ENCODE data around the gene INTS11. TPM values are rescaled to one million over a fixed set of nuclear protein-coding genes. Genes with fewer than 3 reads are reported as not detected.

Gene INTS11
- total and polyA plus RNA-seq, 9 of the 15 experiments (the other 6 are each of a cell fraction or from before 2014, with no cell fraction given): 3.6 to 183 (median 110) TPM

GRCh38 chr1:1352786-1353388 is 28.4 kb upstream of the INTS11 start:
- Histone ChIP-seq H3K27me3 (ENCODE audit: control insufficient read depth in 2 of 2, insufficient read depth in 2 of 2, low read length in 2 of 2) (no peaks in the 10 kb centered on the region), H2AFZ (ENCODE audit: low read depth, low read length) (no peak overlapping the region), H3K79me2 (ENCODE audit: control insufficient read depth, insufficient read depth, low read length) (peaks cover 23% of the 10 kb centered on the region), H3K9ac (ENCODE audit: insufficient read depth in 1 of 2, low read depth in 2 of 2, low read length in 2 of 2) (peak overlapping the region in 1 of 2 experiments; percentile 69; a peak in 2 of 4 replicates), H3K9me3 (replicated peaks; ENCODE audit: control insufficient read depth, insufficient read depth, low read depth, low read length) (no peaks in the 10 kb centered on the region), H3K27ac (ENCODE audit: extremely low read depth, low read depth, low read length) (no peak overlapping the region), H3K36me3 (ENCODE audit: control insufficient read depth, insufficient read depth, low read length) (no peaks in the 10 kb centered on the region), H3K4me3 (no peak overlapping the region), H3K4me2 (ENCODE audit: insufficient read depth, low read length) (no peak overlapping the region), H3K4me1 (replicated peaks in 1 of 2; ENCODE audit: control insufficient read depth in 2 of 2, insufficient read depth in 2 of 2, low read length in 2 of 2) (peaks cover 9 to 76% of the 10 kb centered on the region in 2 experiments; a peak in 4 of 5 replicates), H4K20me1 (replicated peaks; ENCODE audit: control insufficient read depth, insufficient read depth, low read length) (peaks cover 3% of the 10 kb centered on the region; the same call in 1 of the 2 replicates), H3K9me1 (ENCODE audit: control insufficient read depth, insufficient read depth, low read length) (no peaks in the 10 kb centered on the region)
- in situ Hi-C loops (cut with MboI): no loop called here
- ATAC-seq: no peak
- POLR2A ChIA-PET: interaction anchor here (0.6 to 1.3 kb wide), 5 partner anchors 16 to 49 kb away, joined by 3 to 5 read pairs (median 4); no protein-coding TSS in a partner anchor
- TF ChIP-seq KDM5B (IDR thresholded peaks at IDR 0.05; ENCODE audit: insufficient replicate concordance, low read depth, low read length) (peak; percentile 9), POLR2AphosphoS2 (IDR thresholded peaks at IDR 0.05; ENCODE audit: low read length) (peak; percentile 73; the same call in 1 of the 2 replicates), ZKSCAN3 (CRISPR knock-in tag; IDR thresholded peaks at IDR 0.05) (no peak), POLR2A (conservative IDR thresholded peaks at IDR 0.05) (0 out of 2 replicates have a peak, but pooled peaks have one; percentile 18)
- DNase-seq (ENCODE audit: extremely low read depth in 1 of 4, low spot score in 3 of 4): no peak
- no peak for FAIRE-seq
- intact Hi-C loops (cut with micrococcal nuclease): no loop called here
- CTCF ChIA-PET (ENCODE audit: low intra/inter-chr PET ratio): no interaction called here
- no TSS peak for BruUV-seq (replicated peaks)
- WGBS (ENCODE audit: insufficient coverage, low coverage, missing lambda C conversion rate): 33% methylated on average over 5 of the region's 5 CpGs

Data from K562 (cell line).